GM23338 (cell line): ENCODE measurements around the gene NRK. TPM values are rescaled to one million over a fixed set of nuclear protein-coding genes. Genes with fewer than 3 reads are reported as not detected.

Experiments used
- ATAC-seq: fragments of 200-7000 bp; cut with Tn5 transposase; 3 replicates; pipeline ENCODE4 v1.9.1; 2020
- DNase-seq: peaks from one replicate; pipeline ENCODE4 v3.0.0-alpha.2; 2015; ENCODE audit warnings: low spot score
- H2AFZ ChIP-seq: fragments of 200-600 bp; sonication (generic); 2 replicates; pipeline ENCODE4 v1.8.0; 2016; ENCODE audit warnings: antibody characterized with exemption, mild to moderate bottlenecking, moderate library complexity
- H3F3A ChIP-seq: fragments of 200-600 bp; sonication (generic); replicated peaks from 2 replicates; pipeline ENCODE4 v1.8.0; 2017; ENCODE audit warnings: antibody characterized with exemption, mixed run types, low read depth
- H3K27ac ChIP-seq: fragments of 200-600 bp; sonication (generic); 2 replicates; pipeline ENCODE4 v1.6.1; 2016; ENCODE audit warnings: low read depth
- H3K27me3 ChIP-seq: fragments of 200-600 bp; sonication (generic); 2 replicates; pipeline ENCODE4 v1.8.0; 2016; ENCODE audit warnings: mild to moderate bottlenecking, mixed run types, moderate library complexity; ENCODE audit not compliant: insufficient read depth
- H3K36me3 ChIP-seq: fragments of 200-600 bp; sonication (generic); 2 replicates; pipeline ENCODE4 v1.8.0; 2016; ENCODE audit warnings: mild to moderate bottlenecking; ENCODE audit not compliant: insufficient read depth
- H3K4me1 ChIP-seq: fragments of 200-600 bp; sonication (generic); 2 replicates; pipeline ENCODE4 v1.8.0; 2016; ENCODE audit warnings: mild to moderate bottlenecking, moderate library complexity; ENCODE audit not compliant: insufficient read depth
- H3K4me2 ChIP-seq: fragments of 200-600 bp; sonication (generic); 2 replicates; pipeline ENCODE4 v1.7.1; 2017; ENCODE audit warnings: mixed run types
- H3K4me3 ChIP-seq: fragments of 200-600 bp; sonication (generic); 2 replicates; pipeline ENCODE4 v1.6.1; 2016; ENCODE audit warnings: mixed run types
- H3K79me2 ChIP-seq: fragments of 200-600 bp; sonication (generic); replicated peaks from 2 replicates; pipeline ENCODE4 v1.8.0; 2017; ENCODE audit warnings: mild to moderate bottlenecking; ENCODE audit not compliant: insufficient read depth
- H3K9me2 ChIP-seq: fragments of 200-600 bp; sonication (generic); 2 replicates; pipeline ENCODE4 v1.8.0; 2017; ENCODE audit not compliant: insufficient read depth
- H4K20me1 ChIP-seq: fragments of 200-600 bp; sonication (generic); replicated peaks from 2 replicates; pipeline ENCODE4 v1.8.0; 2017; ENCODE audit warnings: mild to moderate bottlenecking; ENCODE audit not compliant: insufficient read depth
- H3K27ac Mint-ChIP-seq: 2 replicates; pipeline ENCODE4 v1.8.0; 2020; ENCODE audit warnings: inconsistent platforms, mild to moderate bottlenecking, moderate library complexity, mixed read lengths
- H3K27me3 Mint-ChIP-seq: 3 replicates; pipeline ENCODE4 v1.8.0; 2022; ENCODE audit warnings: low read depth, mild to moderate bottlenecking, moderate library complexity, mixed read lengths, inconsistent platforms; ENCODE audit not compliant: insufficient read depth, poor library complexity
- H3K36me3 Mint-ChIP-seq: 3 replicates; pipeline ENCODE4 v1.8.0; 2021; ENCODE audit warnings: low read depth, mild to moderate bottlenecking, inconsistent platforms, moderate library complexity, mixed read lengths
- H3K4me1 Mint-ChIP-seq: 3 replicates; pipeline ENCODE4 v1.8.0; 2020; ENCODE audit warnings: mild to moderate bottlenecking, inconsistent platforms, mixed read lengths
- H3K4me3 Mint-ChIP-seq: 3 replicates; pipeline ENCODE4 v1.8.0; 2021; ENCODE audit warnings: moderate library complexity, mild to moderate bottlenecking, inconsistent platforms, mixed read lengths
- H3K9me3 Mint-ChIP-seq: 3 replicates; pipeline ENCODE4 v1.8.0; 2020; ENCODE audit warnings: moderate library complexity, mild to moderate bottlenecking, inconsistent platforms, mixed read lengths
- CREB1 ChIP-seq: fragments of 250-450 bp; sonication (Bioruptor Pico); IDR thresholded peaks from 2 replicates; pipeline ENCODE4 v1.5.0; 2020; ENCODE audit warnings: low read depth, mild to moderate bottlenecking, moderate library complexity
- CTCF ChIP-seq, 2 experiments: fragments of 200-600 bp in 1 of 2; sonication (generic) in 1 of 2; conservative IDR thresholded peaks; 2 replicates each; pipeline versions ENCODE4 v1.5.1 to v1.6.1; 2016 to 2017; ENCODE audit warnings: antibody characterized with exemption in 2 of 2, low read depth in 2 of 2, mild to moderate bottlenecking in 2 of 2, moderate library complexity in 1 of 2
- ETS1 ChIP-seq: IDR thresholded peaks from 2 replicates; pipeline ENCODE4 v1.6.1; 2016; ENCODE audit warnings: antibody characterized with exemption
- EZH2 ChIP-seq: fragments of 200-600 bp; sonication (generic); IDR thresholded peaks from one replicate; pipeline ENCODE4 v1.8.0; 2017; ENCODE audit warnings: antibody characterized with exemption, mild to moderate bottlenecking, low read depth; ENCODE audit not compliant: unreplicated experiment
- JUNB ChIP-seq: IDR thresholded peaks from one replicate; pipeline ENCODE4 v1.6.1; 2016; ENCODE audit warnings: antibody characterized with exemption; ENCODE audit not compliant: unreplicated experiment
- NANOG ChIP-seq: IDR thresholded peaks from 2 replicates; pipeline ENCODE4 v1.6.1; 2016; ENCODE audit warnings: antibody characterized with exemption, borderline replicate concordance
- POLR2AphosphoS5 ChIP-seq: IDR thresholded peaks from 2 replicates; pipeline ENCODE4 v1.6.1; 2016; ENCODE audit warnings: antibody characterized with exemption, low read depth
- REST ChIP-seq: IDR thresholded peaks from one replicate; pipeline ENCODE4 v1.6.1; 2018; ENCODE audit warnings: antibody characterized with exemption; ENCODE audit not compliant: unreplicated experiment
- STAT1 ChIP-seq: IDR thresholded peaks from one replicate; pipeline ENCODE4 v1.6.1; 2016; ENCODE audit warnings: antibody characterized with exemption; ENCODE audit not compliant: unreplicated experiment
- ZNF114 ChIP-seq: fragments of 250-450 bp; sonication (Bioruptor Pico); IDR thresholded peaks from 2 replicates; pipeline ENCODE4 v1.5.0; 2020; ENCODE audit warnings: mild to moderate bottlenecking, moderate library complexity
- ZNF331 ChIP-seq: fragments of 250-450 bp; sonication (Bioruptor Pico); IDR thresholded peaks from 2 replicates; pipeline ENCODE4 v1.5.0; 2020; ENCODE audit warnings: low read depth, mild to moderate bottlenecking, moderate library complexity
- polyA plus RNA-seq: library from polyadenylated mRNA; unstranded; fragments of >200 nt; fragmentation: Nextera tagmentation; extraction: Ambion mirVana; gene quantifications from 2 replicates; pipeline ENCODE4 v1.2.1, GENCODE V29; 2016
- total RNA-seq: library from RNA; depleted of rRNA; stranded (reverse); fragments of >200 nt; shearing (Covaris generic); gene quantifications from 2 replicates; pipeline ENCODE4 v1.2.3, GENCODE V29; 2014

Gene NRK
- total and polyA plus RNA-seq, 2 experiments from 2014 or later = 6.4 to 16.2 TPM

GRCh38 chrX:105910563-105911105 is 88.3 kb downstream of the NRK start (continued):
- TF ChIP-seq NANOG (no peak), EZH2 (no peak), ZNF331 (CRISPR knock-in tag) (no peak), CREB1 (CRISPR knock-in tag) (no peak), STAT1 (no peak), ETS1 (no peak), ZNF114 (CRISPR knock-in tag) (no peak), POLR2AphosphoS5 (no peak), JUNB (no peak)

GRCh38 chrX:105945266-105945665 is 122.9 kb downstream of the NRK start:
- no peaks in the 10 kb centered on the region for H3K27me3 Mint-ChIP-seq
- no peaks in the 10 kb centered on the region for H3K79me2 ChIP-seq
- no peak for DNase-seq
- no peaks in the 10 kb centered on the region for H3K9me3 Mint-ChIP-seq
- no peaks in the 10 kb centered on the region for H3K4me1 Mint-ChIP-seq
- no peak overlapping the region for H2AFZ ChIP-seq
- H3K27me3 ChIP-seq = no peaks in the 10 kb centered on the region
- no peaks in the 10 kb centered on the region for H3K36me3 ChIP-seq
- H3F3A ChIP-seq = no peaks in the 10 kb centered on the region
- H3K4me3 Mint-ChIP-seq = no peak overlapping the region
- no peak overlapping the region for H3K4me3 ChIP-seq
- H3K36me3 Mint-ChIP-seq = no peaks in the 10 kb centered on the region
- no peak for ATAC-seq
- H4K20me1 ChIP-seq = no peaks in the 10 kb centered on the region
- no peaks in the 10 kb centered on the region for H3K9me2 ChIP-seq
- H3K4me1 ChIP-seq = no peaks in the 10 kb centered on the region
- H3K27ac Mint-ChIP-seq = no peak overlapping the region
- no peak overlapping the region for H3K27ac ChIP-seq
- no peak overlapping the region for H3K4me2 ChIP-seq
- TF ChIP-seq JUNB (no peak), ETS1 (no peak), CTCF (conservative IDR thresholded peaks at IDR 0.05; ENCODE audit: low read depth in 2 of 2) (no peak), NANOG (no peak), REST (no peak)
